Esophagus muscularis mucosa (tissue), 4 donors: ENCODE data around the gene ME3.

Experiments used
- CTCF ChIP-seq, 3 experiments: fragments of 200-600 bp in 2 of 3; fragments of 450-650 bp in 1 of 3; sonication (generic) in 2 of 3; IDR thresholded peaks; one replicate each; pipeline ENCODE4 v1.5.1; 2017 to 2019; ENCODE audit warnings: antibody characterized with exemption in 3 of 3, mild to moderate bottlenecking in 2 of 3, moderate library complexity in 1 of 3
- EP300 ChIP-seq: sonication (generic); formaldehyde crosslinking; IDR thresholded peaks from one replicate; pipeline ENCODE4 v1.6.1; 2017; ENCODE audit warnings: antibody characterized with exemption
- POLR2A ChIP-seq: fragments of 450-650 bp; IDR thresholded peaks from one replicate; pipeline ENCODE4 v1.6.1; 2017; ENCODE audit warnings: antibody characterized with exemption, moderate library complexity, mild to moderate bottlenecking, low read depth
- POLR2AphosphoS5 ChIP-seq, 2 donors: sonication (generic); formaldehyde crosslinking; IDR thresholded peaks; one replicate each; pipeline ENCODE4 v1.6.1; 2017; ENCODE audit warnings: antibody characterized with exemption in 2 of 2

DNA sequence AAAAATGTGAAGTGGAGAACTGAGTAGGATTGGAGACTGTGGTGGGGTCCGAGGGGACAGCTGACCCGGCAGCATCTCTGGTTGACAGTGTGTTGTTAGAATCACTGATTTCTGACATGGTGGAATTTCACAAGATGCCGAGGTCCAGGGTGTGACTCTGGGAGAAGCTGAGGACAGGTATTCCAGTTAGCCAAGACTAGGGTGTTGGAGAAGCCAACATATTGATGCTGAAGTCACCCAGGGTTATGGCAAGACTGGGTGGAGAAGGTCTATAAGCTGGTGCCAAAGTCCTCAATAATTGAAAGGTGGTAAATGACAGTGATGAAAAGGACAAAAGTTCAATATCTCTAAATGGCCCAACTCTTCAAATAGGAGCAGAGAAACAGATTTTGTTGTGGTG is 86.1 kb downstream of the ME3 start:
- TF ChIP-seq POLR2A, result no peak
- no peak for TF ChIP-seq CTCF (IDR thresholded peaks at IDR 0.05)
- no peak for TF ChIP-seq POLR2AphosphoS5 (IDR thresholded peaks at IDR 0.05)
- TF ChIP-seq EP300, result no peak
